Measurements from ENCODE around the gene RNF39.
A peak's percentile ranks its signal among the peaks of the same experiment; 100 is the strongest.

The RNF39 gene

DNA sequence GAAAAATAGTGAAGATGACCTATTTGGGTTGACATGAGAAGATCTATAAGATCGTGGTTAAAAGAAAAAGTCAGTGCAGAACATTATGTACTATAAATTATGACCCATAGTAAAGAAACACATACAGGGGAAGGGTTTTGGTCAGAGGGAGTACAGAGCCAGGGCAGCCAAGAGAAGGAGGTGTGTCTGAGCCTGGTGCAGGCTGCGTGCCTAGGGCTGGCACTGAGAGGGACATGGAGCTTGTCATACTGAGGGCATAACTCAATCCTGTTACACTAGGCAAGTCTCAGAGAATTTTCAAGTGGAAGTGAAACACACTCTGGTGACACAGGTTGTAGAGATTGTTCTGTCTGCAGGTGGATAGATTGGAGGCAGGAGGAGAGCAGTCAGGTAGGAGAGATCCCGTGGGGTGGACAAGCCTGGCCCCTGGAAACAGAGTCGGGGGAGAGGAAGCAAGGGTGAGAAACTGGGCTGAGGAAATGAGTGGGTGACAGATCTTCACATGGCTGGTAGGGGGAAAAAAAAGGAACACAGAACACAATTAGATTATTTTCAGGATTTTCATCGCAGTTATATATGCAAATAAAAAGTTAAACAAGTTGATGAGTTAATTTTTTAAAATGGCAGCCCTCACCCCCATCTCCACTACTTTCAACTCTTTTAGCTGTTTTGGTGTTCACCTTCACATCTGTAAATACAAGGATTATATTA, 18.5 kb upstream of the RNF39 start:
- no peak for DNase-seq

- DNase-seq = no peak
Observed at GRCh38 chr6:30092852-30093543, 17.4 kb upstream of the RNF39 start.

GRCh38 chr6:30091577-30092381, 16.2 kb upstream of the RNF39 start:
- no peak for DNase-seq

- DNase-seq = no peak
Observed at GRCh38 chr6:30087876-30088275, 12.3 kb upstream of the RNF39 start.

DNA sequence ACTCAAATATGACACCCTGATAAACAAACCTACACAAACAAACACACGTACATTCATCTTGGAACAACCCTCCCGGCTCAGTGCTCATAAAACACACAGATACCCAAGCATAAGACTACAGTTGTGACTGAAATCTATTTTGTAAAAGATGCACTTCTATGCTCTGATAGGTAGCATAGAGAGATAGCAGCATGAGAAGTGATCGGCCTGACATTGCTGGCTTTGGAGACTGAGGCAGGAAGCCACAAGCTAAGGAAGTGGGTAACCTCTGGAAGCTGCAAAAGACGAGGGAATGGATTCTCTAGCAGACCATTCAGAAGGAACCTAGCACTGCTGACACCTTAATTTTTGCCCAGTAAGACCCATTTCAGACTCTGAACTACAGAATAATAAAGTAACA, 1.6 kb upstream of the RNF39 start:
- no peak for DNase-seq

DNA sequence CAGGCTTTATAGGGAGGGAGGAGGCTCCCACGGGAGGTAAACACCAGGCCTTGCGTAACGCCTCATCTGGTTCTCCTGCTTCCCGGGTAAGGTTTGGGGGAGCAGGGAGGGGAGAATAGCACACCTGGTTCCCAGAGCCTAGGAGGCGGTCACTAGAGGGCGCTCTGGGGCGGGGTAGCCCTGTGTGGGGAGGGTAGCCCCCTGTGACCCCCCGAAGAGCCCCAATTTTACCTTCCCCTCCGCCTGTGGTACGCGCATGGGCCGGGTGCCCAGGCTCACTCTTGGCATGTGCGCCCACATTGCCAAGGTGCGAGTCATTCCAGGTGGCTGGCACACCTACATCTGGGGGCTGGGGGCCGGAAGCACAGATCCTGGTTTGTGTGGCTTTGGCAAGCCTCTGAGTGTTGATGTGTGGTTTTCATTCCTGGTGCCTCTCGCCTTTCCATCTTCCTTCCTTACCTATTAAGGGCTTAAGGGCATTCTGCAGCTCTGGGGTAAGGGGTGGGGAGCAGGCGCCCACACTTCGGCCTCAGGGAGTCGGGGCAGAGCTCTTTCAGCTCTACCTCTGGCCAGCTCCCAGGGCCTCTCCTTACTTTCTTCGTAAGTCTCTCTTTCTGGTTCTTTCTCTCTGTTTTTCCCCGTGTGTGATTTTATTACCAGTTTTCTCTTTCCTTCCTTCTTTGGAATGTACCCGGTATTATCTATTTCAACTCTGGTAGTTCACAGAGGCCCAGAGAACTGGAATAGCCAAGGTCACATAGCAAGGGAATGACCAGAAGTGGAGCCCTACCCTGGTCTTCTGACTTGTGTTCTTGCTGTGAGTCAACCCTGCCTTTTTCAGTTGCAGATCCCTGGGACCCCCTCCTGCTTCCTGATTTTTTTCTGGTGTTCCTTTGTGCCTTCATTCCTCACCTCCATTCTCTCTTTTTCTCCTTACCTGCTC, 492 bp upstream of the RNF39 start:
- no peak for DNase-seq

DNA sequence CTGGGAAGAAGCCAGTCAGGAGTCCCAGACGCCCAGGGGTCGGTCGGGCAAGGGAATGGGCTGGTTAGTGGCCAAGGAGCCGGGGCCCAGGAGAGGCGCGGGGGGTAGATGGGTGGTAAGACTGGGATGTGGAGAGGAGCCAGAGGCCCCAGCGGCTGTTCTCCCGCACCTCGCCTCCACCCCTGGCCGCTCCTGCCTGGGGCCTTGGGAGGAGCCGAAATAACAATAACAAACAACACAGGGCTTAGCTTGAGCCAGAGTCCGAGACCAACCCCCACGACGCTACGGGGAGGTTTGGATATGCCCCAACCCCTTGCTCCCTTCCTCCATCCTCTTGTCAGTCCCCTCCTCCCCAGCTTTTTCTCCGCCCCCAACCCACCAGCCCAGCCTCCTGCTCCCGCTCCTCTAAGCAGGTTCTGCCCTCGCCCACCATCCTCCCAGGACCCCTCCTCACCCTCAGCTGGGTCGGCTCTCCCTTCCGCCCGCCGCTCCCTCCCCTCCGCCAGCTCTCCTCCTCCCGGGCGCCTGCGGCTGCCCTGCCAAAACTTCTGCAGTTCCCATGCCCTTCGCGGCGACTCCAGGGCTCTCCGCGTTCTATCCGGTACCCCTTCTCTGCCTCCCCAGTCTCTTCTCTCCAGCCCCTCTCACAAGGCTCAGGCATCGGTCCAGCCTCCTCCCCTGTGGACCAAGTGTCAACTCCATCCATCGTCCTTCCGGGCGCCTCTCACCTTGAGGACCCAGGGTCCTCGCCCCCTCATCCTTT, 1.1 kb downstream of the RNF39 start:
- no peak for DNase-seq

GRCh38 chr6:30073489-30074235, 1.9 kb downstream of the RNF39 start:
- DNase-seq = no peak

- DNase-seq = no peak
Observed at GRCh38 chr6:30071858-30072257, 3.7 kb downstream of the RNF39 start.

GRCh38 chr6:30071081-30071818, 4.3 kb downstream of the RNF39 start:
- DNase-seq = peak; percentile 39

GRCh38 chr6:30067460-30068139, 8.0 kb downstream of the RNF39 start:
- DNase-seq = no peak

DNA sequence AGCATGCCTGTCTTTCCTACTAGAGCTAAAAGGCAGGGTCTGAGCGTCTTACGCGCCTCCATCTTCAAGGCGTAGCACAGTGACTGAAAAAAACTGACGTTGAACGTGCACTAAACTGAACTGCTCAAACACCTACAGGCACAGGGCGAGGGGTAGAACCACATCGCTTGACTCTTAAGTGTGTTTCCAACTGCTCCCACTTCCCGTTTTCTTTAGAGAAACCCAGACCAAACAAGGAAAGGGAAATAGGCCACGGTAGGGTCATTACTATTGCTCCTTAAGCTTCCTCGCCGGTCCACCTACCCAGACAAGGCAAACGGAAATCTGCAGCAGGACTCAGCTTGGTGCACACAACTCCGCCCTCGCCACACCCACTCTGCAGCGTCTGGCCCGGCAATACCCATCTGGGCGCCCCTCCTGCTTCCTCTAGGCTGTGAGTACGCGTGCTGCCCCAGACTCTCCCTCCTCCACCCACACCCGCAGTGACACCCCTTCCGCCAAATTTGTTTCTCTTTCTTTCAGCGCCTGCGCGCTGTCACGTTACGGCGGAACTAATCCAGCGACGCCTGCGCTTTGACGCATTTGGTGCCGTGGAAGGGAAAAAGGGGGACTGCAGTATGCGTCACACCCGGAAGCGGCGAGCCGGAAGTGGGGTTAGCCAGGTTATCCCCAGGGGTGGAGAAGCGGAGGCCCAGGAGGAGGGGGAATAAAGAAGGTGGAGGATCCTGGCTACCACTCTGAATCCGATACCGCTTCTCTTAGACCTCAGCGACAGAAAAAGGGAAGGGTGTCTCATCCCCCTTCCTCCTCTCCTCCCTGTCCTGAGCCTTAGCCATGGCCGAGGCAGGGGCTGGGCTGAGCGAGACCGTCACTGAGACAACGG, 8.8 kb downstream of the RNF39 start, which contains the start of gene PPP1R11:
Gene PPP1R11 (plus strand): TSS at position 622 of the 883 bp plus-strand sequence. CDS start 213 bp downstream, at position 835.
- peak; percentile 100 for DNase-seq

GRCh38 chr6:30066082-30066481, 9.5 kb downstream of the RNF39 start:
- DNase-seq = no peak

GRCh38 chr6:30063315-30063714, 12.3 kb downstream of the RNF39 start:
- DNase-seq = no peak

- no peak for DNase-seq
Observed at GRCh38 chr6:30062471-30063178, 12.9 kb downstream of the RNF39 start.

- peak; percentile 55 for DNase-seq
Observed at GRCh38 chr6:30061858-30062458, 13.6 kb downstream of the RNF39 start.

DNA sequence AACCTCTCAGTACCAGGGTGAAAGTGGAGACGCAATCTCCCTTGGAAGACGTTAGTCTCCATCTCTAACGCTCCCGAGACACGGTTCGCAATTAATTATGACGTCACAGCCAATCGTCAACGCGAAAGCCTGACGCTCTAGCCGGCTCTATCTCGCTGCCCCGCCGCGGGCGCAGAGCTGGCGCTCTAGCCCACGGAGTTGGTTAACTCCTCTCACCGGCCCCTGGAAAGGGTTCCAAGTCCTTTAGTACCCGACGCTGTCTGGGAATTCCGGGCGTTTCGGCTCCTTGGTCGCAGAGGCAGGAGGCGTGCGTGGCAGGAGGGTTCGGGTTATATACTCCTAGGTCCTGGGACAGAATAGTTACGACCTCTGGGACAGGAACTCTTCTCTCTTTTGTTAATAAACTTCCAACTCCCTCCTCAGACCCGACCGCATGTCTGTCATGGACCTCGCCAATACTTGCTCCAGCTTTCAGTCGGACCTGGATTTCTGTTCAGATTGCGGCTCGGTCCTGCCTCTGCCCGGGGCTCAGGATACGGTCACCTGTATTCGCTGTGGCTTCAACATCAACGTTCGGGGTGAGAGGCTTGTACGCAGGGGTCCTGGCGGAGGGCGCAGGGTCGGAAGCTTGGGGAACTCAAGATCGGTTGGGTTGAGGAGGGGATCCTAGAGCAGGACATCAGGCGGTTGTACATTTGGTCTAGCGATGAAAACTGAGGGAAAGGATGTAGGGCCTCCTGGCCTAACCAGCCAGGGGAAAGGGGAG, 14.3 kb downstream of the RNF39 start, which contains the start of gene POLR1H:
Gene POLR1H (plus strand): TSS at position 174 of the 766 bp plus-strand sequence. CDS start 260 bp downstream, at position 434.
- peak; percentile 98 for DNase-seq

Measured in hematopoietic multipotent progenitor cell treated with erythropoietin and hydrocortisone succinate and interleukin-3 and kit ligand, for 4 days (in vitro differentiated cells).